Measurements from ENCODE around the gene ANK2.

GRCh38 chr4:113160548-113160947 lies 111.1 kb downstream of the ANK2 start:
- TF ChIP-seq CTCF (IDR thresholded peaks at IDR 0.05; ENCODE audit: borderline replicate concordance, extremely low read depth, low read length, poor library complexity, severe bottlenecking) (no peak), EZH2 (IDR thresholded peaks at IDR 0.05; ENCODE audit: borderline replicate concordance, low read depth, low read length, severe bottlenecking) (no peak)
